ENCODE results near the gene CLCNKA. TPM values are rescaled to one million over a fixed set of nuclear protein-coding genes. Genes with fewer than 3 reads are reported as not detected.

CLCNKA gene
- total RNA-seq, 2 donors from 2014 or later, result 2.1 to 4.0 TPM

DNA sequence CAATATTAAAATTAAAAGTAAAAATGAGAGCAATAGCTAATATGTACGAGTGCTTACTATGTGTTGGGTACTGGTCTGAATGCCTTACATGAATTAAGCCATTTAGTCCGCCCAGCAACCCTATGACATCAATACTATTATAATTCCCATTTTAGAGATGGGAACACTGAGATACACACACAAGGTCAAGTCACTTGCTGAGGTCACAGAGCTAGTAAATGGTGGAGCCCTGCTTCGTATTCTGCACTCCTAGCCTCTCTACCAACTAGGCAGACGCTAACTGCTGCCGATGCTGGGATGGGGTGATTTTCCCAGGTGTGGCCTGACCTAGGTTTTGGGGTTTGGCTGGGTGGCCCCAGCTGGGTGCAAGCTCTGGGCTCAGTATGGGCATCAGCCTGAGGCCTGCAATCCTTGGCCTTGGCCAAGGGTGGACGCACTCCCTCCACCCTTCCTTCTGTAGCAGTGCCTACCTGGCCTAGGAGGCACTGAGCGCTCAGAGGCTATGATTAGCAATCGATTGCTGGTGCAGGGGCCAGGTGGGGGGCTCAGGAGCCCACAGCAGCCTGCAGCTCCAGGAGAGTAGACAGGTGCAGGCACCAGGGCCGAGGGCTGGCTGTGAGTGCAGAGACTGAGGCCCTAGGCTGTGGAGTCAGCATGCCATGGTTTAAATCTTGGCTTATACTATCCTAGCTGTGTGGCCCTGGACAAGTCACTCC, 49.0 kb downstream of the CLCNKA start:
- intact Hi-C loops (cut with DNase I), result loop anchor here (10.0 kb wide), 1 partner anchor 284 kb away; the partner anchor contains the start of gene FBXO42
- Histone ChIP-seq H3K9me3 (no peaks in the 10 kb centered on the region), H3K36me3 (replicated peaks in 1 of 2; ENCODE audit: insufficient read depth in 1 of 2, low read depth in 2 of 2) (no peaks in the 10 kb centered on the region), H3K4me3 (no peak overlapping the region), H3K27me3 (no peaks in the 10 kb centered on the region), H3K27ac (no peak overlapping the region), H3K4me1 (peaks cover 61% of the 10 kb centered on the region)
- TF ChIP-seq POLR2A (IDR thresholded peaks at IDR 0.05), result no peak
- TF ChIP-seq, protein P1, sequence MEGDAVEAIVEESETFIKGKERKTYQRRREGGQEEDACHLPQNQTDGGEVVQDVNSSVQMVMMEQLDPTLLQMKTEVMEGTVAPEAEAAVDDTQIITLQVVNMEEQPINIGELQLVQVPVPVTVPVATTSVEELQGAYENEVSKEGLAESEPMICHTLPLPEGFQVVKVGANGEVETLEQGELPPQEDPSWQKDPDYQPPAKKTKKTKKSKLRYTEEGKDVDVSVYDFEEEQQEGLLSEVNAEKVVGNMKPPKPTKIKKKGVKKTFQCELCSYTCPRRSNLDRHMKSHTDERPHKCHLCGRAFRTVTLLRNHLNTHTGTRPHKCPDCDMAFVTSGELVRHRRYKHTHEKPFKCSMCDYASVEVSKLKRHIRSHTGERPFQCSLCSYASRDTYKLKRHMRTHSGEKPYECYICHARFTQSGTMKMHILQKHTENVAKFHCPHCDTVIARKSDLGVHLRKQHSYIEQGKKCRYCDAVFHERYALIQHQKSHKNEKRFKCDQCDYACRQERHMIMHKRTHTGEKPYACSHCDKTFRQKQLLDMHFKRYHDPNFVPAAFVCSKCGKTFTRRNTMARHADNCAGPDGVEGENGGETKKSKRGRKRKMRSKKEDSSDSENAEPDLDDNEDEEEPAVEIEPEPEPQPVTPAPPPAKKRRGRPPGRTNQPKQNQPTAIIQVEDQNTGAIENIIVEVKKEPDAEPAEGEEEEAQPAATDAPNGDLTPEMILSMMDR (IDR thresholded peaks at IDR 0.05), result no peak
- DNase-seq (no peak), ATAC-seq (no peak)
- WGBS, 2 donors, result 90 to 95% methylated on average over 7 to 9 of the region's 9 CpGs

DNA sequence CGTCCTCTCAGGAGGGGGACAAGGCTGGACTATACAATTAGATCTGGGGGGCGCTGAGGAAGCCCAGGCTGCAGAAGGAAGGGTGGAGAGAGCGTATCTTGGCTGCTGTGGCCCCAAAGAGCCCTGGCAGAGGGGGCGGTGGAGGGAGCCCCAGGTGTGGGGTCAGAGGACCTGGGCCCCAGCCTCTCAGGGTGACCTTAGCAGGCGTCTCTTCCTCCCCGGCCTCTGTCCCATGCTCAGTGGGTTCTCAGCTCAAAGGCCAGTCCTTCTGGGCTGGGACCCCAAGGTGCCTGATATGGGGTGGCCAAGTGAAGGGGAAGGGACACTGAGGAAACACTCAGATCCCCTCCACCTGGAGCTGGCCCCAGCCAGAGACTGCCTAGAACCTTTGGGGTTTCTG, 49.8 kb downstream of the CLCNKA start:
- DNase-seq, result no peak
- peaks cover 53% of the 10 kb centered on the region for H3K4me1 ChIP-seq
- no peaks in the 10 kb centered on the region for H3K36me3 ChIP-seq (replicated peaks in 1 of 2; ENCODE audit: insufficient read depth in 1 of 2, low read depth in 2 of 2)

DNA sequence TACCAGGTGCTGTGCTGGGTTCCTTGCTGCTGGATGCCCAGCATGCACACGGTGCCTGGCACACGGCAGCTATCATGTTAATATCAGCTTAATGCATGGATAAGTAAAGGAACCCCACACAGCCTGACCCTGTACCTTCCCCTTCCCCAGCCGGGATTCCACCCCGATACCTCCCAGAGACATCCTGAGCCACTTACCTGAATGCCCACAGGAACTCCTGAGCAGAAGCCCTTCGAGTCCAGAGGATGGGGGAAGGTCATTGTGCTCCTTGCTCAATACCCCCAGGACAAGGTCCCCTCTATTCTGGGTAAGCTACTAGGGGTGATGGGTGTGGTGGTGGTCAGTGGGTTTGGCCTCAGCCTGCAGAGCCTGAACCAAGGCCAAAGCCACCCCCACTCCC, 50.3 kb downstream of the CLCNKA start:
- no peaks in the 10 kb centered on the region for H3K36me3 ChIP-seq (replicated peaks in 1 of 2; ENCODE audit: insufficient read depth in 1 of 2, low read depth in 2 of 2)
- no peaks in the 10 kb centered on the region for H3K9me3 ChIP-seq
- intact Hi-C loops (cut with DNase I), result loop anchor here (10.0 kb wide), 1 partner anchor 283 kb away; the partner anchor contains the start of gene FBXO42
- no peaks in the 10 kb centered on the region for H3K27me3 ChIP-seq
- no peak overlapping the region for H3K27ac ChIP-seq
- DNase-seq, result no peak
- no peak for TF ChIP-seq POLR2A (IDR thresholded peaks at IDR 0.05)
- TF ChIP-seq, protein P1 (IDR thresholded peaks at IDR 0.05), result no peak
- ATAC-seq, result no peak
- H3K4me1 ChIP-seq, result peaks cover 48% of the 10 kb centered on the region
- WGBS, 2 donors, result 82 to 94% methylated on average over 4 to 5 of the region's 5 CpGs
- no peak overlapping the region for H3K4me3 ChIP-seq

More for the DNA sequence above, 49.8 kb downstream of the CLCNKA start:
- Histone ChIP-seq H3K9me3 (no peaks in the 10 kb centered on the region), H3K27me3 (no peaks in the 10 kb centered on the region), H3K4me3 (no peak overlapping the region), H3K27ac (no peak overlapping the region)
- intact Hi-C loops (cut with DNase I), result loop anchor here (10.0 kb wide), 1 partner anchor 283 kb away; the partner anchor contains the start of gene FBXO42
- no peak for ATAC-seq
- no peak for TF ChIP-seq POLR2A (IDR thresholded peaks at IDR 0.05)
- TF ChIP-seq, protein P1 (IDR thresholded peaks at IDR 0.05), result no peak
- 90 to 96% methylated on average over 4 to 6 of the region's 6 CpGs for WGBS, 2 donors

DNA sequence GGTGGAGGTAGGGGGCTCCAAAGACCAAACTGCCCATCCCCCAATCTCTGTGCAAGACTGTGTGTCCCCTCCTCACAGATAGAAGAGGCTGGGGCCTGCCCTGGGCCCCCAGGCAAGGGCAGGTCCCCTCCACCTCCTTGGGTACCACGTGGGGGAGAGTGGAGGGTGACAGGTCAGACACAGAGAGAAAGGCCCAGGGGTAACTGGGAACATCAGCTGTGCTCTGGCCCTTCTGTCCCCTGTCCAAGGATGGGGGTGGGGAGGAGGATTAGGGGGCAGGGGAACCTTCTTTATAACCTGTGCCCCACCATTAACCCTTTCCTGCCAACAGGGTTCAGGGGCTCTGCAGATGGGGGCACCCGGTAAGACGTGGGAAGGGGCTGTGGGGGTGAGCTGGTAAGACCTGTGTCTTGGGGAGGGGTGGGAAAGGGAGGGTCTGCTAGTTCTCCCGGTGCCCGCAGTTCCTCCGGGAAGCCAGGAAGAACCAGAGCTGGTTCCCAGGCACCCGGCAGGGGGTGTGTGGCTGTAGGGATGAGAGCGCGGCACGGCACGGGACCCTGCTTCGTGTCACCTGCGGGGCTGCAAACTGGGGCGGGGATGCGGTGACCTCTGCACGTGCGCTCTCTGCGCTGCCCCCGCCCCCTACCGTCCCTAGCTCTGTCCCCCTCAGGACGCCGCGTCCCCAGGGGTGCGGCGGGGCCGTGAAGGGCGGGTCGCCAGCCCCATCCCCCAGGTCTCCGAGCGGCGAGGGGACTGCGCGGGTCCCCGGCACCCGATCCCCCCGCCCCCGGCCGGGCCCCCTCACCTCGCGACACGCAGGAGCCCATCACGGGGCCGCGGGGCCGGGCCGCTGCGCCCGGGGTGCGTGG, 51.0 kb downstream of the CLCNKA start:
- Histone ChIP-seq H3K36me3 (replicated peaks in 1 of 2; ENCODE audit: insufficient read depth in 1 of 2, low read depth in 2 of 2) (no peaks in the 10 kb centered on the region), H3K27me3 (no peaks in the 10 kb centered on the region), H3K9me3 (no peaks in the 10 kb centered on the region), H3K27ac (no peak overlapping the region), H3K4me1 (peaks cover 40% of the 10 kb centered on the region), H3K4me3 (no peak overlapping the region)
- TF ChIP-seq, protein P1 (IDR thresholded peaks at IDR 0.05), result no peak
- TF ChIP-seq POLR2A (IDR thresholded peaks at IDR 0.05), result no peak
- WGBS, 2 donors, result 13 to 28% methylated on average over 13 to 22 of the region's 49 CpGs
- intact Hi-C loops (cut with DNase I), result loop anchor here (10.0 kb wide), 1 partner anchor 282 kb away; the partner anchor contains the start of gene FBXO42
- peak in 2 of 4 donors; percentile 34 to 48 for DNase-seq
- peak; percentile 14 for ATAC-seq

Data from body of pancreas (tissue), 4 donors.